ENCODE data around the gene NXT1. TPM values are rescaled to one million over a fixed set of nuclear protein-coding genes. Genes with fewer than 3 reads are reported as not detected.
A peak's percentile ranks its signal among the peaks of the same experiment; 100 is the strongest.

NXT1 gene
- total RNA-seq, 4 donors from 2014 or later = 21.3 to 42.0 (median 26.5) TPM

GRCh38 chr20:23308908-23309307, 41.7 kb upstream of the NXT1 start:
- ATAC-seq = no peak
- WGBS, 2 donors (ENCODE audit: low coverage in 1 of 2) = 75 to 93% methylated on average over 3 of the region's 4 CpGs
- TF ChIP-seq, protein P1, sequence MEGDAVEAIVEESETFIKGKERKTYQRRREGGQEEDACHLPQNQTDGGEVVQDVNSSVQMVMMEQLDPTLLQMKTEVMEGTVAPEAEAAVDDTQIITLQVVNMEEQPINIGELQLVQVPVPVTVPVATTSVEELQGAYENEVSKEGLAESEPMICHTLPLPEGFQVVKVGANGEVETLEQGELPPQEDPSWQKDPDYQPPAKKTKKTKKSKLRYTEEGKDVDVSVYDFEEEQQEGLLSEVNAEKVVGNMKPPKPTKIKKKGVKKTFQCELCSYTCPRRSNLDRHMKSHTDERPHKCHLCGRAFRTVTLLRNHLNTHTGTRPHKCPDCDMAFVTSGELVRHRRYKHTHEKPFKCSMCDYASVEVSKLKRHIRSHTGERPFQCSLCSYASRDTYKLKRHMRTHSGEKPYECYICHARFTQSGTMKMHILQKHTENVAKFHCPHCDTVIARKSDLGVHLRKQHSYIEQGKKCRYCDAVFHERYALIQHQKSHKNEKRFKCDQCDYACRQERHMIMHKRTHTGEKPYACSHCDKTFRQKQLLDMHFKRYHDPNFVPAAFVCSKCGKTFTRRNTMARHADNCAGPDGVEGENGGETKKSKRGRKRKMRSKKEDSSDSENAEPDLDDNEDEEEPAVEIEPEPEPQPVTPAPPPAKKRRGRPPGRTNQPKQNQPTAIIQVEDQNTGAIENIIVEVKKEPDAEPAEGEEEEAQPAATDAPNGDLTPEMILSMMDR (IDR thresholded peaks at IDR 0.05) = no peak
- no peak for TF ChIP-seq POLR2AphosphoS5 (IDR thresholded peaks at IDR 0.05)
- TF ChIP-seq EP300 (IDR thresholded peaks at IDR 0.05) = no peak
- no peak for TF ChIP-seq POLR2A (IDR thresholded peaks at IDR 0.05)
- no peak overlapping the region for H3K27ac ChIP-seq
- no peaks in the 10 kb centered on the region for H3K9me3 ChIP-seq
- peaks cover 0 to 6% (median 0%) of the 10 kb centered on the region in 3 donors for H3K4me1 ChIP-seq
- no peaks in the 10 kb centered on the region for H3K36me3 ChIP-seq
- H3K4me3 ChIP-seq = no peak overlapping the region
- H3K27me3 ChIP-seq = no peaks in the 10 kb centered on the region

- WGBS, 2 donors (ENCODE audit: low coverage in 1 of 2) = 78 to 96% methylated on average over 3 to 8 of the region's 10 CpGs
- H3K27me3 ChIP-seq = no peaks in the 10 kb centered on the region
- H3K4me3 ChIP-seq = no peak overlapping the region
- TF ChIP-seq POLR2A (IDR thresholded peaks at IDR 0.05) (no peak), EP300 (IDR thresholded peaks at IDR 0.05) (no peak), POLR2AphosphoS5 (IDR thresholded peaks at IDR 0.05) (no peak)
- TF ChIP-seq, protein P1 (IDR thresholded peaks at IDR 0.05) = no peak
- H3K9me3 ChIP-seq = no peaks in the 10 kb centered on the region
- H3K36me3 ChIP-seq = no peaks in the 10 kb centered on the region
- no peak overlapping the region for H3K27ac ChIP-seq
- peaks cover 0 to 15% (median 4%) of the 10 kb centered on the region in 3 donors for H3K4me1 ChIP-seq
- ATAC-seq = no peak
These were observed 40.8 kb upstream of the NXT1 start for GRCh38 chr20:23309781-23310180.

- Histone ChIP-seq H3K4me1 (peaks cover 0 to 27% (median 4%) of the 10 kb centered on the region in 3 donors), H3K36me3 (no peaks in the 10 kb centered on the region), H3K27me3 (no peaks in the 10 kb centered on the region), H3K27ac (peak overlapping the region in 1 of 4 donors; percentile 52), H3K9me3 (no peaks in the 10 kb centered on the region), H3K4me3 (no peak overlapping the region)
- TF ChIP-seq, protein P1 (IDR thresholded peaks at IDR 0.05) = no peak
- TF ChIP-seq EP300 (IDR thresholded peaks at IDR 0.05) = no peak
- TF ChIP-seq POLR2AphosphoS5 (IDR thresholded peaks at IDR 0.05) = no peak
- no peak for TF ChIP-seq POLR2A (IDR thresholded peaks at IDR 0.05)
- ATAC-seq = no peak
- WGBS, 2 donors (ENCODE audit: low coverage in 1 of 2) = 35 to 53% methylated on average over 2 to 7 of the region's 7 CpGs
These were observed 38.6 kb upstream of the NXT1 start for GRCh38 chr20:23311947-23312506.

GRCh38 chr20:23313271-23313670, 37.3 kb upstream of the NXT1 start:
- no peak overlapping the region for H3K4me3 ChIP-seq
- TF ChIP-seq EP300 (IDR thresholded peaks at IDR 0.05) (no peak), POLR2AphosphoS5 (IDR thresholded peaks at IDR 0.05) (no peak), POLR2A (IDR thresholded peaks at IDR 0.05) (no peak)
- TF ChIP-seq, protein P1 (IDR thresholded peaks at IDR 0.05) = no peak
- H3K27ac ChIP-seq = peak overlapping the region in 3 of 4 donors; percentile 19 to 74 (median 52)
- no peak for ATAC-seq
- peaks cover 0 to 27% (median 4%) of the 10 kb centered on the region in 3 donors for H3K4me1 ChIP-seq
- no peaks in the 10 kb centered on the region for H3K36me3 ChIP-seq
- no peaks in the 10 kb centered on the region for H3K9me3 ChIP-seq
- H3K27me3 ChIP-seq = no peaks in the 10 kb centered on the region
- WGBS, 2 donors (ENCODE audit: low coverage in 1 of 2) = 43 to 46% methylated on average over 1 of the region's 1 CpG

GRCh38 chr20:23314699-23315098, 35.9 kb upstream of the NXT1 start:
- peak; percentile 48 for ATAC-seq
- Histone ChIP-seq H3K4me1 (peaks cover 0 to 27% (median 4%) of the 10 kb centered on the region in 3 donors), H3K36me3 (no peaks in the 10 kb centered on the region), H3K4me3 (no peak overlapping the region), H3K27ac (peak overlapping the region in 3 of 4 donors; percentile 74 to 78 (median 74)), H3K27me3 (no peaks in the 10 kb centered on the region), H3K9me3 (no peaks in the 10 kb centered on the region)
- 43 to 61% methylated on average over 1 to 3 of the region's 5 CpGs for WGBS, 2 donors (ENCODE audit: low coverage in 1 of 2)
- TF ChIP-seq POLR2A (IDR thresholded peaks at IDR 0.05) (no peak), POLR2AphosphoS5 (IDR thresholded peaks at IDR 0.05) (no peak), EP300 (IDR thresholded peaks at IDR 0.05) (no peak)
- TF ChIP-seq, protein P1 (IDR thresholded peaks at IDR 0.05) = no peak

Measured in gastroesophageal sphincter (tissue), 4 donors.